ENCODE results near the gene C10orf62.
A peak's percentile ranks its signal among the peaks of the same experiment; 100 is the strongest.
"Not testable (repeated sequence)": the region's sequence is repeated elsewhere in the genome, so short reads cannot be mapped to it uniquely, and the experiment has no call there.

C10orf62 gene

GRCh38 chr10:97550336-97551149 is 39.0 kb upstream of the C10orf62 start:
- no peaks in the 10 kb centered on the region for H3K36me3 ChIP-seq (ENCODE audit: control insufficient read depth, insufficient read depth, low read length)
- DNase-seq: no peak
- H3K27me3 ChIP-seq (replicated peaks; ENCODE audit: control insufficient read depth, insufficient read depth, low read length, poor library complexity, severe bottlenecking): no peaks in the 10 kb centered on the region
- no peak overlapping the region for H3K4me3 ChIP-seq (ENCODE audit: insufficient read depth, low read depth, low read length, poor library complexity, severe bottlenecking)
- H3K4me1 ChIP-seq (ENCODE audit: control insufficient read depth, insufficient read depth, low read length, poor library complexity, severe bottlenecking): no peaks in the 10 kb centered on the region
- H3K27ac ChIP-seq (ENCODE audit: insufficient read depth, low read length, poor library complexity, severe bottlenecking): no peak overlapping the region
- no peaks in the 10 kb centered on the region for H3K9me3 ChIP-seq (ENCODE audit: control insufficient read depth, low read length)

GRCh38 chr10:97551271-97551670 is 38.2 kb upstream of the C10orf62 start:
- H3K36me3 ChIP-seq (ENCODE audit: control insufficient read depth, insufficient read depth, low read length): no peaks in the 10 kb centered on the region
- H3K4me1 ChIP-seq (ENCODE audit: control insufficient read depth, insufficient read depth, low read length, poor library complexity, severe bottlenecking): no peaks in the 10 kb centered on the region
- H3K27me3 ChIP-seq (replicated peaks; ENCODE audit: control insufficient read depth, insufficient read depth, low read length, poor library complexity, severe bottlenecking): no peaks in the 10 kb centered on the region
- DNase-seq: no peak
- H3K4me3 ChIP-seq (ENCODE audit: insufficient read depth, low read depth, low read length, poor library complexity, severe bottlenecking): no peak overlapping the region
- no peaks in the 10 kb centered on the region for H3K9me3 ChIP-seq (ENCODE audit: control insufficient read depth, low read length)
- no peak overlapping the region for H3K27ac ChIP-seq (ENCODE audit: insufficient read depth, low read length, poor library complexity, severe bottlenecking)

GRCh38 chr10:97553575-97554031 is 35.9 kb upstream of the C10orf62 start:
- no peak overlapping the region for H3K4me3 ChIP-seq (ENCODE audit: insufficient read depth, low read depth, low read length, poor library complexity, severe bottlenecking)
- H3K27me3 ChIP-seq (replicated peaks; ENCODE audit: control insufficient read depth, insufficient read depth, low read length, poor library complexity, severe bottlenecking): no peaks in the 10 kb centered on the region
- H3K4me1 ChIP-seq (ENCODE audit: control insufficient read depth, insufficient read depth, low read length, poor library complexity, severe bottlenecking): no peaks in the 10 kb centered on the region
- no peak overlapping the region for H3K27ac ChIP-seq (ENCODE audit: insufficient read depth, low read length, poor library complexity, severe bottlenecking)
- no peaks in the 10 kb centered on the region for H3K36me3 ChIP-seq (ENCODE audit: control insufficient read depth, insufficient read depth, low read length)
- peak in 2 of 3 donors; percentile 10 to 14 for DNase-seq
- H3K9me3 ChIP-seq (ENCODE audit: control insufficient read depth, low read length): no peaks in the 10 kb centered on the region

GRCh38 chr10:97554336-97554735 is 35.2 kb upstream of the C10orf62 start:
- H3K4me3 ChIP-seq (ENCODE audit: insufficient read depth, low read depth, low read length, poor library complexity, severe bottlenecking); H3K27ac ChIP-seq (ENCODE audit: insufficient read depth, low read length, poor library complexity, severe bottlenecking); H3K4me1 ChIP-seq (ENCODE audit: control insufficient read depth, insufficient read depth, low read length, poor library complexity, severe bottlenecking); H3K9me3 ChIP-seq (ENCODE audit: control insufficient read depth, low read length); H3K27me3 ChIP-seq (replicated peaks; ENCODE audit: control insufficient read depth, insufficient read depth, low read length, poor library complexity, severe bottlenecking); H3K36me3 ChIP-seq (ENCODE audit: control insufficient read depth, insufficient read depth, low read length); DNase-seq: not testable (repeated sequence)

- not testable (repeated sequence) for H3K36me3 ChIP-seq (ENCODE audit: control insufficient read depth, insufficient read depth, low read length); H3K27ac ChIP-seq (ENCODE audit: insufficient read depth, low read length, poor library complexity, severe bottlenecking); DNase-seq; H3K4me3 ChIP-seq (ENCODE audit: insufficient read depth, low read depth, low read length, poor library complexity, severe bottlenecking); H3K27me3 ChIP-seq (replicated peaks; ENCODE audit: control insufficient read depth, insufficient read depth, low read length, poor library complexity, severe bottlenecking); H3K4me1 ChIP-seq (ENCODE audit: control insufficient read depth, insufficient read depth, low read length, poor library complexity, severe bottlenecking); H3K9me3 ChIP-seq (ENCODE audit: control insufficient read depth, low read length)
Observed at GRCh38 chr10:97555541-97555940, 34.0 kb upstream of the C10orf62 start.

GRCh38 chr10:97560731-97561381 is 28.7 kb upstream of the C10orf62 start:
- H3K4me3 ChIP-seq (ENCODE audit: insufficient read depth, low read depth, low read length, poor library complexity, severe bottlenecking); H3K27ac ChIP-seq (ENCODE audit: insufficient read depth, low read length, poor library complexity, severe bottlenecking): not testable (repeated sequence)

GRCh38 chr10:97561386-97562077 is 28.0 kb upstream of the C10orf62 start:
- not testable (repeated sequence) for H3K27me3 ChIP-seq (replicated peaks; ENCODE audit: control insufficient read depth, insufficient read depth, low read length, poor library complexity, severe bottlenecking); H3K9me3 ChIP-seq (ENCODE audit: control insufficient read depth, low read length); DNase-seq; H3K4me3 ChIP-seq (ENCODE audit: insufficient read depth, low read depth, low read length, poor library complexity, severe bottlenecking); H3K4me1 ChIP-seq (ENCODE audit: control insufficient read depth, insufficient read depth, low read length, poor library complexity, severe bottlenecking); H3K36me3 ChIP-seq (ENCODE audit: control insufficient read depth, insufficient read depth, low read length); H3K27ac ChIP-seq (ENCODE audit: insufficient read depth, low read length, poor library complexity, severe bottlenecking)

More at GRCh38 chr10:97560731-97561381, 28.7 kb upstream of the C10orf62 start:
- not testable (repeated sequence) for H3K9me3 ChIP-seq (ENCODE audit: control insufficient read depth, low read length); H3K4me1 ChIP-seq (ENCODE audit: control insufficient read depth, insufficient read depth, low read length, poor library complexity, severe bottlenecking); H3K36me3 ChIP-seq (ENCODE audit: control insufficient read depth, insufficient read depth, low read length); DNase-seq; H3K27me3 ChIP-seq (replicated peaks; ENCODE audit: control insufficient read depth, insufficient read depth, low read length, poor library complexity, severe bottlenecking)

- H3K27ac ChIP-seq (ENCODE audit: insufficient read depth, low read length, poor library complexity, severe bottlenecking); H3K36me3 ChIP-seq (ENCODE audit: control insufficient read depth, insufficient read depth, low read length); H3K9me3 ChIP-seq (ENCODE audit: control insufficient read depth, low read length); H3K4me1 ChIP-seq (ENCODE audit: control insufficient read depth, insufficient read depth, low read length, poor library complexity, severe bottlenecking); DNase-seq; H3K27me3 ChIP-seq (replicated peaks; ENCODE audit: control insufficient read depth, insufficient read depth, low read length, poor library complexity, severe bottlenecking); H3K4me3 ChIP-seq (ENCODE audit: insufficient read depth, low read depth, low read length, poor library complexity, severe bottlenecking): not testable (repeated sequence)
Observed at GRCh38 chr10:97562329-97562728, 27.2 kb upstream of the C10orf62 start.

GRCh38 chr10:97563337-97563736 is 26.2 kb upstream of the C10orf62 start:
- no peaks in the 10 kb centered on the region for H3K27me3 ChIP-seq (replicated peaks; ENCODE audit: control insufficient read depth, insufficient read depth, low read length, poor library complexity, severe bottlenecking)
- H3K4me1 ChIP-seq (ENCODE audit: control insufficient read depth, insufficient read depth, low read length, poor library complexity, severe bottlenecking): no peaks in the 10 kb centered on the region
- no peak for DNase-seq
- no peaks in the 10 kb centered on the region for H3K36me3 ChIP-seq (ENCODE audit: control insufficient read depth, insufficient read depth, low read length)
- no peak overlapping the region for H3K27ac ChIP-seq (ENCODE audit: insufficient read depth, low read length, poor library complexity, severe bottlenecking)
- no peak overlapping the region for H3K4me3 ChIP-seq (ENCODE audit: insufficient read depth, low read depth, low read length, poor library complexity, severe bottlenecking)
- H3K9me3 ChIP-seq (ENCODE audit: control insufficient read depth, low read length): no peaks in the 10 kb centered on the region

GRCh38 chr10:97564776-97565175 is 24.7 kb upstream of the C10orf62 start:
- Histone ChIP-seq H3K27me3 (replicated peaks; ENCODE audit: control insufficient read depth, insufficient read depth, low read length, poor library complexity, severe bottlenecking) (no peaks in the 10 kb centered on the region), H3K36me3 (ENCODE audit: control insufficient read depth, insufficient read depth, low read length) (no peaks in the 10 kb centered on the region), H3K9me3 (ENCODE audit: control insufficient read depth, low read length) (no peaks in the 10 kb centered on the region), H3K27ac (ENCODE audit: insufficient read depth, low read length, poor library complexity, severe bottlenecking) (no peak overlapping the region), H3K4me3 (ENCODE audit: insufficient read depth, low read depth, low read length, poor library complexity, severe bottlenecking) (no peak overlapping the region), H3K4me1 (ENCODE audit: control insufficient read depth, insufficient read depth, low read length, poor library complexity, severe bottlenecking) (no peaks in the 10 kb centered on the region)
- no peak for DNase-seq
